GM21723 (cell line): Measurements from ENCODE around the gene TASL.
"Not testable (repeated sequence)": the region's sequence is repeated elsewhere in the genome, so short reads cannot be mapped to it uniquely, and the experiment has no call there.

Source experiments
- ATAC-seq: cut with Tn5 transposase; IDR thresholded peaks from one replicate; pipeline ENCODE4 v1.9.1; 2021; ENCODE audit warnings: mild to moderate bottlenecking, moderate library complexity; ENCODE audit not compliant: unreplicated experiment

Gene TASL

DNA sequence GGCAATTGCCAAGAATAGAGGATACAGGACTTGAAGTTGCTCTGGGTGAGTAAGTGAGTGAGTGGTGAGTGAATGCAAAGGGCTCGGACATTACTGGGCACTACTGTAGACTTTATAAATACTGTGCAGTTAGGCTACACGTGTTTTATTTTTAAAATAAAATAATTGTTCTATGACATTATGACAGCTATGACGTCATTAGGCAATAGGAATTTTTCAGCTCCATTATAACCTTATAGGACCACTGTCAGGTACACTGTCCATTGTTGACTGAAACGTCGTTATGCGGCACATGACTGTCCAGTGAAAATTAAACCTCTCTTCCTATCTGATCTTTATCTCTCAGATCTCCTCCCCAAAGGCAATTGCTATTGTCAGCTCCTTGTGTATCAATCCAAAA is 5.1 kb upstream of the TASL start:
- ATAC-seq, result no peak

GRCh38 chrX:30580641-30581040 is 3.1 kb upstream of the TASL start:
- no peak for ATAC-seq

- ATAC-seq, result peak; percentile 10
Measured at GRCh38 chrX:30576881-30577280, 685 bp downstream of the TASL start.

DNA sequence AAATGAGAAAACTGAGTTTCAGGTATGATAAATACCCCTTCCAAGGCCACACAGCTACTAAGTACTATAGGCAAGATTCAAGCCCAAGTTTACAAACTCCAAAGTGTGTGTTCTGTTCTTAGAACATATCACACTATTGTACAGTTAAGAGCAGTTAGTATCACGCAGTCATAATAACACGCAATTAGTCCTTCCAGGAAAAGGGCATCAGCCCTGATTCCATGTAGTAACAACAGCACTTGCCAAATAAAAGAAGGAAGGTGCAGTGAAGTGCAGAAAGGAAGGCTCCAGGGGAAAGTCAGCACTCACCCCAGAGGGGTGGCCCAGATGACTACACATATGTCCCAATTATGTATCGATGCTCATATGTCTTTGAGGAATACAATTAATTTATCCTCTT is 4.4 kb downstream of the TASL start:
- no peak for ATAC-seq

DNA sequence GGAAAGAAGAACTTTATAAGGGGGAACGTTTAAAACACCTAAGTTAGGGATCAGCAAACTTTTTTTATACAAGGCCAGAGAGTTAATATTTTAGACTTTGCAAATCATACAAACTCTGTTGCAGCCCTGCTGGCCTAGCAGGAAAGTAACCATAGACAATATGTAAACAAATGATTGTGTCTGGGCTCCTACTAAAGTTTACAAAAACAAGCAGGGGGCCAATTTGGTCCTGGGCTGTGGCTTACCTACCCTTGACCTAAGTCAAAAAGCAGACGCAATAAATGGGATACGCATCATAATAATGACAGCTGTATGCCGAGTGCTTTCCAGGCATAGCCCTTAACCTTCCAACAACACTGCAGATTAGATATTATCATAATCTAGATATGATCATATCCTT is 4.9 kb downstream of the TASL start:
- ATAC-seq, result no peak

DNA sequence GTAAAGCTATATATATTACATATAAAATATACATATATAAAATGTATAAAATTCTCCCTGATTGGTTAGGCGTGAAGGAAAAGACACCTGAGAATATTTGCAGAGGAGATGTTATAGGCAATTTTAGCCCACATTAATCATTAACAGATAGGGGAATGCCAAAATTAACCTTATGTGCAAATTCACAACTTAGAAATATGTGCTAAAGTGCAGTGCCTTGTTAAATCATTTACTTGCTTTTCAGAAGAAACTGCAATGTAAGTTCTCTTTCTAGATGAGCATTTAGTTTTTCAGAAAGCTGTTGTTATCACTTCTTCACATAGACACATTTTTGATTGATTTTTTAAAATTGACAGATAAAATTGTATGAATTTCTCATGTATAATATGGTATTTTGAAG is 5.6 kb downstream of the TASL start:
- no peak for ATAC-seq

DNA sequence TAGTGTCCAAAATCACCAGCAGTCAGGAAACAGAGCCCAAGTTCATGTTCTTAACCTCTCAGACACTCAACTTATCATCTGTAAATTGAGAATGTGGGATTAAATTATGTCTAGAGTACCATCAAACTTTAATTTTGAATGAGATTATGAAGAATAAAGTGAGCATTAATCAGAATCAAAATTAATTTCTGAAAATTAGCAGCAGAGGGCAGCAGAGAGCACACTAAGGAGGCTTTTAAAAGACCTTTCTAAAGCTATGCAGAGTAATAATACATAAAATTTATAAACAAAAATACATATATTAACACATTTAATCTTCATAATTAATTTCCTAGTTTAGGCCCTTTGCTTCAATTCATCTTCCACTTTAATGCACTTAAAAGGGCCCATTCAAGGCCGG is 7.1 kb downstream of the TASL start:
- ATAC-seq, result peak; percentile 29

GRCh38 chrX:30568136-30568535 is 9.4 kb downstream of the TASL start:
- ATAC-seq, result peak; percentile 61

DNA sequence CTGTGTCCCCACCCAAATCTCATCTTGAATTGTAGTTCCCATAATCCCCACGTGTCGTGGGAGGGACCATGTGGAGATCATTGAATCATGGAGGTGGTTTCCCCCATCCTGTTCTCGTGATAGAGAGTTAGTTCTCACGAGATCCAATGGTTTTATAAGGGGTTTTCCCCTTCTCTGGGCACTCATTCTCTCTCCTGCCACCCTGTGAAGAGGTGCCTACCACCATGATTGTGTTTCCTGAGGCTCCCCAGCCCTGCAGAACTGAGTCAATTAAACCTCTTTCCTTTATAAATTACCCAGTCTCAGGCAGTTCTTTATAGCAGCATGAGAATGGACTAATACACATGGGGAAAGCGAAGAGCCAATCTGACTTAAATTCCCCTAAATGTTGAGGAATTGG is 14.5 kb downstream of the TASL start:
- ATAC-seq, result not testable (repeated sequence)

DNA sequence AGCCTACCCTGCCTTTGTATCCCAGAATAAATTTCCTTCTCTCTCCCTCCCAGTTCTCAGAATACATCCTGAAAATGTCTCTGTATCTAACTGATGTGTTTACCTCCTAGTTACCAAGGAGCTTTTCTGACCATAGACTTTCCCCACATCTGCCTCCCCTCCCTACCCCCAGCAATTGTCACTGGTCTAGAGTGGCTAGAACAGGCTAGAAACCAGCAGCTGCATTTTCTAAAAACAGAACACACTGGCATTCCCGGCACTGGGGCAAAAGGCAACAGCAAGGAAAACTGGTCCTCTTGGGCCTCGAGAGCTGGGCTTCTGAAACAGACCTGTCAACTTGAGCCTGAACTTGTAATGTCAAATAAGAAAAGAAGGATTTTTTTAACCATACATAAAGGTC is 16.4 kb downstream of the TASL start:
- ATAC-seq, result no peak

- no peak for ATAC-seq
Measured at GRCh38 chrX:30538271-30538670, 39.3 kb downstream of the TASL start.

DNA sequence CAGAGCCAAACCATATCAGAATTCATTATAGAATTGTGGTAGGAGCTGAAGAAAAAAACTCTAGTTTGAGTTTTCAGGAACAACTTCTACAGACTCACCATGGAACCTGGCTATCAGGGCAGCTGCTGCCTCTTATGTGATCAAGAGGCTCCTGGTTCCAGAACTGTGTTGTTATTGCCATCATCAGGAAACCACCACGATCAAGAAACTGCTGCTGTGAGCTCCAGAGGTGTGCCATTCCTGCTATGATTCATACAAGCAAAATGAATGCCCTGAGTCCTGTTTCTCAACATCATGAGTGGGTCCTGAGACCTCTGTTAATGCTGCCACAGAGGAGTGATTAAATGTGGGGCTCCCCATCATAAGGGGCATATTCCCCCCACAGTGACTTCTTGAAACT is 43.7 kb downstream of the TASL start:
- no peak for ATAC-seq

- no peak for ATAC-seq
Measured at GRCh38 chrX:30533266-30533665, 44.3 kb downstream of the TASL start.

DNA sequence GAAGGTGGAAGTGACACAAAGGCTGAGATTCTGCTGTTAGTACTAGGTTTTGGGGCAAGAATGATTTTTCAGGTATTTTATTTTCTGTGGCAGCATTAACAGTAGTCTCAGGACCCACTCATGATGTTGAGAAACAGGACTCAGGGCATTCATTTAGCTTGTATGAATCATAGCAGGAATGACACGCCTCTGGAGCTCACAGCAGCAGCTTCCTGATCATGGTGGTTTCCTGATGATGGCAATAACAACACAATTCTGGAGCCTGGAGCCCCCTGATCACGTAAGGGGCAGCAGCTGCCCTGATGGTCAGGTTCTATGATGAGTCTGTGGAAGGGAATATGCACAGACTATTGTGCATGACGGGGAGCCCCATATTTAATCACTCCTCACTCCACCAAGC is 47.0 kb downstream of the TASL start:
- ATAC-seq, result no peak

GRCh38 chrX:30525732-30526131 is 51.8 kb downstream of the TASL start:
- no peak for ATAC-seq

DNA sequence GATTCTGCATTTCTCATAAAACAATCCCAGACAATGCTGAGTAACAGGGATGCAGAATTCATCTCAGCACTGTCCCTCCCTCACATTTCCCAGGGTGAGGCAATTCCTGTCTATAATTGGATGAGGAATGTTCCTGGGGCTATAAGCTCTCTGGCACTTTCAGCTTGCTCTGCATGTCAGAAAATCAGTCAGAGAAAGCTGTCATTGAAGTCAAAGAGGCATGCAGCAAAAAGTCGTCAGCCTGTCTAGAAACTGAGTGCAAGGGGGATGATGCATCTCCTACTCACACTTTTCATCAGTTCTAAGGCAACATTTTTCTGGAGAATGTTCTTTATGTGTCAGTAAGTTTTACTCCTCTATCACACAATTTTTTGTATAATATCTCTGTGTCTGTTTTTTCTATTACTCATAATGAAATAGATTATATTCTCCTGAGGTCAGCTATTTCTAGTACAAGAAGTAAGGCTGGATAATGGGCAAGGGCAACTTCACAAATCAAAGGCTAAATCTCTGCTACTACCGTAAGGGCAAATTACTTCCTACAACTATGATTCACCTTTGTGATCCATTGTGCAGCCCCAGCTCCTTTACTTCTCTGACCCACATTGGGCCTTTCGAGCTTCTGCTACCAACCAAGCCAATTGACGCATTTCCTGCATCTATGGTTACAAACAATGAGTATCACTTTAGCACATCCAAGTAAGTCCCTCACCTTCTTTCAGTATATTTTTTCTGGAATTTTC is 56.0 kb downstream of the TASL start:
- no peak for ATAC-seq

GRCh38 chrX:30513284-30513683 is 64.3 kb downstream of the TASL start:
- peak; percentile 60 for ATAC-seq
